WI38 (cell line): Measurements from ENCODE around the gene NOC2L.

Source experiments
- H3K4me3 ChIP-seq: 2 replicates; pipeline ENCODE4 v1.5.1; 2011; ENCODE audit warnings: low read depth, mild to moderate bottlenecking, control low read depth, low read length
- CTCF ChIP-seq: IDR thresholded peaks from 2 replicates; pipeline ENCODE4 v1.5.1; 2012; ENCODE audit warnings: low read depth, mild to moderate bottlenecking, control low read depth, low read length

Gene NOC2L

GRCh38 chr1:975365-975764 lies 16.3 kb upstream of the NOC2L start:
- no peak overlapping the region for H3K4me3 ChIP-seq
- TF ChIP-seq CTCF = no peak

- no peak overlapping the region for H3K4me3 ChIP-seq
- TF ChIP-seq CTCF = no peak
Observed at GRCh38 chr1:974687-975328, 15.8 kb upstream of the NOC2L start.

- TF ChIP-seq CTCF = no peak
- no peak overlapping the region for H3K4me3 ChIP-seq
Observed at GRCh38 chr1:974293-974640, 15.2 kb upstream of the NOC2L start.

- TF ChIP-seq CTCF = no peak
- H3K4me3 ChIP-seq = no peak overlapping the region
Observed at GRCh38 chr1:973459-974292, 14.6 kb upstream of the NOC2L start.

- no peak for TF ChIP-seq CTCF
Observed at GRCh38 chr1:972726-973458, 13.8 kb upstream of the NOC2L start.

GRCh38 chr1:971751-972506 lies 12.9 kb upstream of the NOC2L start:
- no peak for TF ChIP-seq CTCF
- H3K4me3 ChIP-seq = no peak overlapping the region

More at GRCh38 chr1:972726-973458, 13.8 kb upstream of the NOC2L start:
- no peak overlapping the region for H3K4me3 ChIP-seq
